ENCODE results near the gene CEND1.

CEND1 gene

DNA sequence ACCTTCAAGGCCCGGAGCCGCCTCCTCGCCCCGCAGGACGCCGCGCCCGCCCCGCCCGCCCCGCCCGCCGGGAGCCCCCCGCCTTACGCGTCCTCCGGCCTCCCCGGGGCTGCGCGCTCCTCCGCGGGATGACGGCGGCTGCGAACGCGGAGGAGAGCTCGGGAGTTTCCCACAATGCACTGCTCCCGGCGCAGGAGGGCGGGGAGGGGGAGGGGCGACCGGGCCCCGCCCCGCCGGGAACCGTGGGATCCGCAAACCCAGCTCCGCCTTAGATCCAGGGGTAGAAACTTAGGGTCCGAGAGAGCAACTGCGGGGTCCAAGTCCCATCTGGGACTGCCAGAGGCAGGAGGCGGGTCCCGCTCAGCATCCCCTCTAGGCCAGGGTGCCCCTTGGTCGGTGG is at the start of gene CEND1:
CEND1 (minus strand) TSS at position 148 of the 400 bp plus-strand sequence. CDS start 1,514 bp downstream, outside the sequence.
- no peak within 1 kb of the TSS for H3K4me3 ChIP-seq (ENCODE audit: low read depth, low read length)
- no peak for DNase-seq (ENCODE audit: low read depth)
- TF ChIP-seq, protein P1, sequence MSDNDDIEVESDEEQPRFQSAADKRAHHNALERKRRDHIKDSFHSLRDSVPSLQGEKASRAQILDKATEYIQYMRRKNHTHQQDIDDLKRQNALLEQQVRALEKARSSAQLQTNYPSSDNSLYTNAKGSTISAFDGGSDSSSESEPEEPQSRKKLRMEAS (IDR thresholded peaks at IDR 0.05; ENCODE audit: low read depth, low read length), result no peak
- TF ChIP-seq POLR2A (IDR thresholded peaks at IDR 0.05; ENCODE audit: extremely low read depth, insufficient read length) (no peak), MYC (IDR thresholded peaks at IDR 0.05; ENCODE audit: low read depth, low read length) (no peak)
- TF ChIP-seq, protein P2, sequence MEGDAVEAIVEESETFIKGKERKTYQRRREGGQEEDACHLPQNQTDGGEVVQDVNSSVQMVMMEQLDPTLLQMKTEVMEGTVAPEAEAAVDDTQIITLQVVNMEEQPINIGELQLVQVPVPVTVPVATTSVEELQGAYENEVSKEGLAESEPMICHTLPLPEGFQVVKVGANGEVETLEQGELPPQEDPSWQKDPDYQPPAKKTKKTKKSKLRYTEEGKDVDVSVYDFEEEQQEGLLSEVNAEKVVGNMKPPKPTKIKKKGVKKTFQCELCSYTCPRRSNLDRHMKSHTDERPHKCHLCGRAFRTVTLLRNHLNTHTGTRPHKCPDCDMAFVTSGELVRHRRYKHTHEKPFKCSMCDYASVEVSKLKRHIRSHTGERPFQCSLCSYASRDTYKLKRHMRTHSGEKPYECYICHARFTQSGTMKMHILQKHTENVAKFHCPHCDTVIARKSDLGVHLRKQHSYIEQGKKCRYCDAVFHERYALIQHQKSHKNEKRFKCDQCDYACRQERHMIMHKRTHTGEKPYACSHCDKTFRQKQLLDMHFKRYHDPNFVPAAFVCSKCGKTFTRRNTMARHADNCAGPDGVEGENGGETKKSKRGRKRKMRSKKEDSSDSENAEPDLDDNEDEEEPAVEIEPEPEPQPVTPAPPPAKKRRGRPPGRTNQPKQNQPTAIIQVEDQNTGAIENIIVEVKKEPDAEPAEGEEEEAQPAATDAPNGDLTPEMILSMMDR (IDR thresholded peaks at IDR 0.05; ENCODE audit: low read depth, low read length), result no peak

DNA sequence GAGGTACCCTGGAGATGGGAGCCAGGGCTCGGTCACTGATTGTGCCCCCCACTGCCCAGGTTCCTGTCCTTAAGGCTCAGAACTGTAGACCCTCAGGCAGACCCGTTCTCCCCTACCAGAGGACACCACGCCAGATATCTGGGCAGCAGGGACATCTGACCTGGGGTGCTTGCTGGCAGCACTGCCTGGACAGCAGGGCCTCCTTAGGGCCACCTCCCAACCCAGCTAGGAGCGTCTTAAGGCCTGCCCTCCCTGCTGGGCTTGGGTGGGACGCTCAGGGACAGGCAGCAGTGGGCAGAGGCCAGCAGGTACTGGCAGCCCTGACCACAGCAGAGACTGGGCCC is 49.4 kb upstream of the CEND1 start:
- no peak overlapping the region for H3K4me3 ChIP-seq (ENCODE audit: low read depth, low read length)
- TF ChIP-seq, protein P2 (IDR thresholded peaks at IDR 0.05; ENCODE audit: low read depth, low read length), result no peak
- no peak for TF ChIP-seq MYC (IDR thresholded peaks at IDR 0.05; ENCODE audit: low read depth, low read length)
- no peak for TF ChIP-seq POLR2A (IDR thresholded peaks at IDR 0.05; ENCODE audit: extremely low read depth, insufficient read length)
- TF ChIP-seq, protein P1 (IDR thresholded peaks at IDR 0.05; ENCODE audit: low read depth, low read length), result no peak
- DNase-seq (ENCODE audit: low read depth), result no peak

DNA sequence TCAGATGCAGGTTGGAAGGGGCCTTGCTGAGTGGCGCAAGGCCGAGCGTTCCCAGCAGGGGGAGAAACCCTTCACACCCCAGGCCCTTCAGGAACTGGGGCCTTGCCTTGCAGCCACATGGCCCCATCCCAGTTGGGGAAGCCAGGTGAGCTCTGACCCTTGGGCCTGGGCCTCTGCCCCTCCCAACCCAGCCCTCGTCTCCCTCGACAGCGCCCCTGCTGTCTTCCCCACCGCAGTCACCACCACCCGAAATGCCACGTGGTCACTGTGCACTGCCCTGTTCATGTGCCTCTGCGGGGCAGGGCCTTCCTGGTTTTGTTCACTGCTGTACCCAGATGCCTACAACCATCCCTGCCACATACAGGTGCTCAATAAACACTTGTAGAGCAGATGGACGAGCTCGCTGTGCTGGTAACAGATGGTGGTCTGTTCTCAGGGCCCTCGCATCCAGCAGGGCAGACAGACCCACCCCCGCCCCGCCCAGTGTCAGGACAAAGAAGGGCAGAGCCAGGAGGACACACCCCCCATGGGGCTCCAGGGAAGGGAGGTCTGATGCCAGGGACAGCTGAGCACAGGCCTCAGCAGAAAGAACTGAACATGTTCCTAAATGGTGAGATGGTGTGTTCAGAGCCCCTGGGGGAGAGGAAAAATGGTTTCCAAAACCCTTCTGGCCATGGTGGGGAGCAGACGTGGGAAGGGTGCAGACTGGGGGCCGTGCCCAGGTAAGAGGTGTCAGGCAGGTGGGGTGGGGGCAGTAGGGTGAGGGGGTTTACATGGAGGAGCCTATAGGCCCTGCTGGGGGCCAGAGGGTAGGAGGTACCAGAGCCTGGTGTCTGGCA is 48.8 kb upstream of the CEND1 start:
- TF ChIP-seq, protein P2 (IDR thresholded peaks at IDR 0.05; ENCODE audit: low read depth, low read length), result peak; percentile 12
- TF ChIP-seq, protein P1 (IDR thresholded peaks at IDR 0.05; ENCODE audit: low read depth, low read length), result no peak
- TF ChIP-seq POLR2A (IDR thresholded peaks at IDR 0.05; ENCODE audit: extremely low read depth, insufficient read length) (no peak), MYC (IDR thresholded peaks at IDR 0.05; ENCODE audit: low read depth, low read length) (no peak)
- DNase-seq (ENCODE audit: low read depth), result peak; percentile 60
- no peak overlapping the region for H3K4me3 ChIP-seq (ENCODE audit: low read depth, low read length)

DNA sequence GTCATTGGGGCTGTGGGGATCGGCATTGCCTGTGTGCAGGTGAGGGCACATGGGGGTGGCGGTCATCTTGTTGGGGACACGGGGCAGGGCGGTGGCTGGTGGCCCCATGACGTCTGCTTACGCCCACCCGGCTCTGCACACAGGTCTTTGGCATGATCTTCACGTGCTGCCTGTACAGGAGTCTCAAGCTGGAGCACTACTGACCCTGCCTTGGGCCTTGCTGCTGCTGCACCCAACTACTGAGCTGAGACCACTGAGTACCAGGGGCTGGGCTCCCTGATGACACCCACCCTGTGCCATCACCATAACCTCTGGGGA is 48.1 kb upstream of the CEND1 start:
- DNase-seq (ENCODE audit: low read depth), result no peak
- TF ChIP-seq MYC (IDR thresholded peaks at IDR 0.05; ENCODE audit: low read depth, low read length) (no peak), POLR2A (IDR thresholded peaks at IDR 0.05; ENCODE audit: extremely low read depth, insufficient read length) (peak; percentile 5)
- TF ChIP-seq, protein P1 (IDR thresholded peaks at IDR 0.05; ENCODE audit: low read depth, low read length), result no peak

DNA sequence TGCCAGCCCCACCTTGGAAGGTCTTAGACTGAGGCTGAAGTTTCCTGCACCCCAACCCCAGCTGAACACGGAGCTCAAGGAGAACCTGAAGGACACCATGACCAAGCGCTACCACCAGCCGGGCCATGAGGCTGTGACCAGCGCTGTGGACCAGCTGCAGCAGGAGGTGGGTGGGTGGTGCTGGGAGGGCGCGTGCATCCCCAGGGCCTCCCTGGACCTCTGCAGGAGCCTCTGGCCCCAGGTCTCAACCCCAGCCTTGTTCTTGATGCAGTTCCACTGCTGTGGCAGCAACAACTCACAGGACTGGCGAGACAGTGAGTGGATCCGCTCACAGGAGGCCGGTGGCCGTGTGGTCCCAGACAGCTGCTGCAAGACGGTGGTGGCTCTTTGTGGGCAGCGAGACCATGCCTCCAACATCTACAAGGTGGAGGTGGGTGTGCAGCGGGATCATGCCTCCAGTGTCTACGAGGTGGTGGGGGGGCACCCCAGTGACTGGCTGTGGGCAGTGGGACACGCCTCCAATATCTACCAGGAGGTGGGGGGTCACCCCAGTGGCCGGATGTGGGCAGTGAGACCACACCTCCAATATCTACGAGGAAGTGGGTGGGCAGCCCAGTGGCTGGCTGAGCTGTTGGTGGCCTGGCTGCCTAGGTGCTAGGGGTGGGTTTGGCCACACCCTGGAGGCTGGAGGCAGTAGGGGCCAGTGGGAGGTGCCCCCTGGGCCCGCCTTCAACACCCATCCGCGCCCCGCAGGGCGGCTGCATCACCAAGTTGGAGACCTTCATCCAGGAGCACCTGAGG is 47.5 kb upstream of the CEND1 start:
- H3K4me3 ChIP-seq (ENCODE audit: low read depth, low read length), result no peak overlapping the region
- DNase-seq (ENCODE audit: low read depth), result peak; percentile 49
- TF ChIP-seq, protein P1 (IDR thresholded peaks at IDR 0.05; ENCODE audit: low read depth, low read length), result no peak
- no peak for TF ChIP-seq MYC (IDR thresholded peaks at IDR 0.05; ENCODE audit: low read depth, low read length)

More for the DNA sequence above, 48.1 kb upstream of the CEND1 start:
- no peak overlapping the region for H3K4me3 ChIP-seq (ENCODE audit: low read depth, low read length)

DNA sequence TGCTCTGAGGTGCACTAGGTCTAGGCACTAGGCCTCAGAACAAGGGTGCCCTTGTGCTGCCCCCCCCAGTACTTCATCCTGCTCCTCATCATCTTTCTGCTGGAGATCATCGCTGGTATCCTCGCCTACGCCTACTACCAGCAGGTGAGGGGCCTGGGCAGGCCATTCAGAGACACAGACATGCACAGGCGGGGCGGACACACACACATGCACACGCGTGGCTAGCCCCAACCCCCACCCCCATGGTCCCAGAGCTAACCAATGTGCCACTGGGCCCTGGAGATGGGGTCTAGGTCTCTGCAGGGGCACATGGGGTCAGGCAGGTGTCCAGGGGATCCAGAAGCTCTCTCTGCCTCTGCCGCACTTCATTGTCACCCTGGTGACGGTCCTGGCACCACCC is 46.8 kb upstream of the CEND1 start:
- H3K4me3 ChIP-seq (ENCODE audit: low read depth, low read length), result no peak overlapping the region
- TF ChIP-seq, protein P1 (IDR thresholded peaks at IDR 0.05; ENCODE audit: low read depth, low read length), result no peak
- TF ChIP-seq MYC (IDR thresholded peaks at IDR 0.05; ENCODE audit: low read depth, low read length) (no peak), POLR2A (IDR thresholded peaks at IDR 0.05; ENCODE audit: extremely low read depth, insufficient read length) (no peak)
- TF ChIP-seq, protein P2 (IDR thresholded peaks at IDR 0.05; ENCODE audit: low read depth, low read length), result no peak
- no peak for DNase-seq (ENCODE audit: low read depth)
